Lower lobe of right lung (tissue), 2 donors: ENCODE results near the gene AURKA. TPM values are rescaled to one million over a fixed set of nuclear protein-coding genes. Genes with fewer than 3 reads are reported as not detected.

Experiments
- ATAC-seq, 2 donors: fragments of 200-7000 bp; cut with Tn5 transposase; one replicate each; pipeline ENCODE4 v1.9.1; 2020 to 2022; ENCODE audit warnings: mild to moderate bottlenecking in 2 of 2, moderate library complexity in 2 of 2
- DNase-seq: peaks from one replicate; pipeline ENCODE4 v3.0.0-alpha.2; 2020
- H3K27ac ChIP-seq: fragments of 200-600 bp; one replicate; pipeline ENCODE4 v1.8.0; 2022
- H3K27me3 ChIP-seq: fragments of 200-600 bp; one replicate; pipeline ENCODE4 v1.8.0; 2022; ENCODE audit warnings: low read depth
- H3K36me3 ChIP-seq: fragments of 200-600 bp; one replicate; pipeline ENCODE4 v1.8.0; 2022; ENCODE audit warnings: mild to moderate bottlenecking
- H3K4me1 ChIP-seq: fragments of 200-600 bp; one replicate; pipeline ENCODE4 v1.8.0; 2022
- H3K4me3 ChIP-seq: fragments of 200-600 bp; one replicate; pipeline ENCODE4 v1.8.0; 2022; ENCODE audit warnings: mild to moderate bottlenecking
- H3K9me3 ChIP-seq: fragments of 200-600 bp; one replicate; pipeline ENCODE4 v1.8.0; 2022
- CTCF ChIP-seq: fragments of 200-600 bp; IDR thresholded peaks from one replicate; pipeline ENCODE4 v1.8.0; 2022; ENCODE audit warnings: antibody characterized with exemption, mild to moderate bottlenecking
- intact Hi-C: fragments of 100-400 bp; cut with DNase I; formaldehyde crosslinking; loops from one replicate; pipeline ENCODE4 v1.11.0; 2022
- total RNA-seq: library from RNA; stranded (reverse); fragmentation: NEBNext Ultra II Directional; extraction: Animal tissue kit (Norgen Biotek cat#: 25700); gene quantifications from one replicate; pipeline ENCODE4 v1.2.1, GENCODE V29; 2021
- donor health status: DM: no; HTN: yes; CAD: no; lungs with severe emphysema.

Gene AURKA
- total RNA-seq, 1 donor from 2014 or later, result 2.5 TPM

- Histone ChIP-seq H3K36me3 (no peaks in the 10 kb centered on the region), H3K4me1 (peaks cover 77% of the 10 kb centered on the region), H3K27ac (no peak overlapping the region), H3K4me3 (no peak overlapping the region), H3K9me3 (no peaks in the 10 kb centered on the region), H3K27me3 (no peaks in the 10 kb centered on the region)
- intact Hi-C loops, result no loop called here
- no peak for ATAC-seq
- no peak for TF ChIP-seq CTCF
- DNase-seq, result no peak
Measured at GRCh38 chr20:56426926-56427325, 34.9 kb upstream of the AURKA start.

GRCh38 chr20:56426026-56426425 is 34.0 kb upstream of the AURKA start:
- no peak for ATAC-seq

GRCh38 chr20:56424931-56425330 is 32.9 kb upstream of the AURKA start:
- no peak for ATAC-seq
- Histone ChIP-seq H3K27me3 (no peaks in the 10 kb centered on the region), H3K36me3 (no peaks in the 10 kb centered on the region), H3K4me1 (peaks cover 77% of the 10 kb centered on the region), H3K9me3 (no peaks in the 10 kb centered on the region), H3K4me3 (no peak overlapping the region), H3K27ac (peak overlapping the region; percentile 36)
- intact Hi-C loops, result no loop called here
- no peak for TF ChIP-seq CTCF
- no peak for DNase-seq

More at GRCh38 chr20:56426026-56426425, 34.0 kb upstream of the AURKA start:
- H3K4me3 ChIP-seq, result no peak overlapping the region
- no peaks in the 10 kb centered on the region for H3K36me3 ChIP-seq
- no peaks in the 10 kb centered on the region for H3K9me3 ChIP-seq
- H3K4me1 ChIP-seq, result peaks cover 78% of the 10 kb centered on the region
- intact Hi-C loops, result no loop called here
- H3K27me3 ChIP-seq, result no peaks in the 10 kb centered on the region
- no peak for DNase-seq
- no peak overlapping the region for H3K27ac ChIP-seq
- TF ChIP-seq CTCF, result no peak

- Histone ChIP-seq H3K4me3 (no peak overlapping the region), H3K4me1 (peaks cover 78% of the 10 kb centered on the region), H3K27me3 (no peaks in the 10 kb centered on the region), H3K9me3 (no peaks in the 10 kb centered on the region), H3K27ac (peak overlapping the region; percentile 22), H3K36me3 (no peaks in the 10 kb centered on the region)
- DNase-seq (no peak), ATAC-seq (no peak)
- TF ChIP-seq CTCF, result no peak
- intact Hi-C loops, result no loop called here
Measured at GRCh38 chr20:56423886-56424285, 31.9 kb upstream of the AURKA start.

- intact Hi-C loops, result no loop called here
Measured at GRCh38 chr20:56423211-56423610, 31.2 kb upstream of the AURKA start.

More at GRCh38 chr20:56423211-56423610, 31.2 kb upstream of the AURKA start:
- Histone ChIP-seq H3K4me1 (peaks cover 78% of the 10 kb centered on the region), H3K27me3 (no peaks in the 10 kb centered on the region), H3K36me3 (no peaks in the 10 kb centered on the region), H3K4me3 (peak overlapping the region; percentile 7), H3K27ac (peak overlapping the region; percentile 22), H3K9me3 (no peaks in the 10 kb centered on the region)
- no peak for TF ChIP-seq CTCF
- no peak for ATAC-seq
- DNase-seq, result no peak
